Measurements from ENCODE around the gene CADPS.

The CADPS gene

GRCh38 chr3:62777130-62777529 is 98.1 kb downstream of the CADPS start:
- no peak for DNase-seq (ENCODE audit: low read depth)
- no peak overlapping the region for H3K4me3 ChIP-seq (ENCODE audit: low read length)
- TF ChIP-seq, protein P1, sequence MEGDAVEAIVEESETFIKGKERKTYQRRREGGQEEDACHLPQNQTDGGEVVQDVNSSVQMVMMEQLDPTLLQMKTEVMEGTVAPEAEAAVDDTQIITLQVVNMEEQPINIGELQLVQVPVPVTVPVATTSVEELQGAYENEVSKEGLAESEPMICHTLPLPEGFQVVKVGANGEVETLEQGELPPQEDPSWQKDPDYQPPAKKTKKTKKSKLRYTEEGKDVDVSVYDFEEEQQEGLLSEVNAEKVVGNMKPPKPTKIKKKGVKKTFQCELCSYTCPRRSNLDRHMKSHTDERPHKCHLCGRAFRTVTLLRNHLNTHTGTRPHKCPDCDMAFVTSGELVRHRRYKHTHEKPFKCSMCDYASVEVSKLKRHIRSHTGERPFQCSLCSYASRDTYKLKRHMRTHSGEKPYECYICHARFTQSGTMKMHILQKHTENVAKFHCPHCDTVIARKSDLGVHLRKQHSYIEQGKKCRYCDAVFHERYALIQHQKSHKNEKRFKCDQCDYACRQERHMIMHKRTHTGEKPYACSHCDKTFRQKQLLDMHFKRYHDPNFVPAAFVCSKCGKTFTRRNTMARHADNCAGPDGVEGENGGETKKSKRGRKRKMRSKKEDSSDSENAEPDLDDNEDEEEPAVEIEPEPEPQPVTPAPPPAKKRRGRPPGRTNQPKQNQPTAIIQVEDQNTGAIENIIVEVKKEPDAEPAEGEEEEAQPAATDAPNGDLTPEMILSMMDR (conservative IDR thresholded peaks at IDR 0.05; ENCODE audit: low read length), result no peak

- TF ChIP-seq, protein P1 (conservative IDR thresholded peaks at IDR 0.05; ENCODE audit: low read length), result no peak
- no peak for DNase-seq (ENCODE audit: low read depth)
Measured at GRCh38 chr3:62774221-62774620, 101.0 kb downstream of the CADPS start.

GRCh38 chr3:62771331-62772072 is 103.7 kb downstream of the CADPS start:
- TF ChIP-seq, protein P1 (conservative IDR thresholded peaks at IDR 0.05; ENCODE audit: low read length), result no peak

More at GRCh38 chr3:62774221-62774620, 101.0 kb downstream of the CADPS start:
- no peak overlapping the region for H3K4me3 ChIP-seq (ENCODE audit: low read length)

GRCh38 chr3:62768896-62769295 is 106.3 kb downstream of the CADPS start:
- no peak overlapping the region for H3K4me3 ChIP-seq (ENCODE audit: low read length)
- DNase-seq (ENCODE audit: low read depth), result no peak
- TF ChIP-seq, protein P1 (conservative IDR thresholded peaks at IDR 0.05; ENCODE audit: low read length), result no peak

More at GRCh38 chr3:62771331-62772072, 103.7 kb downstream of the CADPS start:
- no peak overlapping the region for H3K4me3 ChIP-seq (ENCODE audit: low read length)
- no peak for DNase-seq (ENCODE audit: low read depth)

DNA sequence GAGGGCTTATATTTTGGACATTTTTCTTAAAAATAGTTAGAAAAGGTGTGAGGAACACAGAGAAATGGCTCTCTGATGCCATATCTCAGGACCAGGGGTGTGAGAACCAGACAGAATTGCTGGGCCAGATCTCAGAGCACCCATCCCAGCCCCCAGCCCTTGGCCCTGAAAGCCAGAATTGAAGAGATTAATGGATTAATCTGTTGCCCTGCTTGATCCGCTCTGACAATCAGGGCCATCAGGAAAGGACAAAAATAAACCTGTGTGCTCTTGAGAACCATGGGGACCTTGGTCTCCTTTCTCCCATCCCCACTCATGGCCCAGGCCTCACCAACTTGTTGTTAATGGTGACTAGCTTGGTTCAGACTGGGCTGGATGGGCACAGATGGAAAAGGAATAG is 113.5 kb downstream of the CADPS start:
- DNase-seq (ENCODE audit: low read depth), result no peak
- TF ChIP-seq, protein P1 (conservative IDR thresholded peaks at IDR 0.05; ENCODE audit: low read length), result no peak
- no peak overlapping the region for H3K4me3 ChIP-seq (ENCODE audit: low read length)

DNA sequence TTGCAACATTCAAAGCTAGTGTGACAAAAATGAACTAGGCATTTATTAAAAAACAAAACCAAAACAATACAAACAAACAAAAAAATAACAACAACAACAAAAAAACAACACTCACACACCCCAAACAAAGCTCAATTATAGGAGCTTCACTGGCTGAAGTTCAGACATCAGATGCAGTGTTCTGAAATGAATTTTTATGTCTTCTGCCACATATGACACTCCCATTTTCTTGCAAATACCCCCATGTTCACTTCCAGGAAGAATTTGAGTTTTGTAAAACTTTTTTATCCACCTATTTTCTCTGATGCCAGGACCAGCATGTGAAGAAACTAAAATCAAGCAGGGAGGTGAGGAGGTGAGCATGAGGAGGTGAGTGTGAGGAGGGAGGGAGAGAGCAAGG is 113.9 kb downstream of the CADPS start:
- H3K4me3 ChIP-seq (ENCODE audit: low read length), result no peak overlapping the region
- no peak for DNase-seq (ENCODE audit: low read depth)
- TF ChIP-seq, protein P1 (conservative IDR thresholded peaks at IDR 0.05; ENCODE audit: low read length), result no peak

Measured in AG10803 (cell line).